GM10847 (cell line): ENCODE measurements around the gene OR6S1.

Experiments
- POLR2A ChIP-seq: IDR thresholded peaks from 2 replicates; pipeline ENCODE4 v1.6.1; 2011; ENCODE audit not compliant: insufficient read length; ENCODE audit errors: extremely low read depth

The OR6S1 gene

GRCh38 chr14:20680843-20681347 lies 39.4 kb upstream of the OR6S1 start:
- no peak for TF ChIP-seq POLR2A

GRCh38 chr14:20680363-20680762 lies 38.9 kb upstream of the OR6S1 start:
- TF ChIP-seq POLR2A = no peak

DNA sequence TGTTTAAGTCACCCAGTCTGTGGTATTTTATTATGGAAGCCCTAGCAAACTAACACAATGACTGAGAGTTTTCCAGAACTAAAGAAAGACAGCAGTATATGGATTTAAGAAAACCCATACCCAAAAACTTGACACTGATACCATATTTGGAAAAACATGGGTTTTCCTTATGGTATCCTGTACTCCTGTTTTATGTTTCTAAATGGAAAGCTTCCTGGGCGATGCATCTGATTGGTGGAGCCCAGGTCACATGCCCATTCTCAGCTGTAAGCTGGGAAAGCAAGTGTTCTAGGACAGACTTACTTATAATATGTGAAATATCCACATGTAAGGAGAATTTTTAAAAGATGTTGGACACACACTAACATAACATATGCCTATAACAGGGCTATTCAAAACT lies 38.4 kb upstream of the OR6S1 start:
- no peak for TF ChIP-seq POLR2A

DNA sequence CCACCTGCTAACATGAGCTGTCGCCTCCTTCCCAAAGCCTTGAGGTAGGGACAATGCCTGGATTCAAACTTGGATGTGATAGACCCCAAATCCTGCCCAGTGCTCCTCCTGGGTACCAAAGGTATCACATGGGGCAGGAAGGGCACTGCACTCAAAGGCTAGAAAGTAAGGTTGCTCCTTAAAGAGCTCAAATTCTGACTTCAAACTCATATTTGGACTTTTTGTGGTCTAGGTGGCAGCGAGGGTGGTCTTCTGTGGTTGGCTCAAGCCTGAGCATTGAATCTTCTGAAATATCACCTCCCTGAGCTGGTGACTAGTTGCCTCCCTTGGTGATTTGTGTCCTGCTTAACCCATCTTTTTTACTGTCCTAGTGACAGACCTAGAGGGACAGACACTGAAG lies 34.6 kb upstream of the OR6S1 start:
- TF ChIP-seq POLR2A = no peak

DNA sequence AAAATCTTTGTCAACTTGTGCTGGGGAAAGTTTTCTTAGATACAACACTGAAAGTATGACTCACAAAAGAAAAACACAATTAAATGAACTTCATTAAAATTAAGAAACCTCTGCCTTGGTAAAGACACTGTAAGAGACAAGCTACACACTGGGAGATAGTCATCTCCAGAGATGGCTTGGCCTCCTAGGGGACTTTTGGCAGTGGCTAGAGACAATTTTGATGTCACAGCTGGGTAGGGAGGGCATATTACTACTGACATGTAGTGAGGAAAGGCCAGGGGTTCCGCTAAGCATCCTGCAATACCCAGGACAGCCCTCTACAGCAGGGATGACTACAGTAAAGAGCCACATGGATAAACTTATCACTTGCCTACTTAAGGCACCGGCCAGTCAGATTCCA lies 34.2 kb upstream of the OR6S1 start:
- TF ChIP-seq POLR2A = no peak

DNA sequence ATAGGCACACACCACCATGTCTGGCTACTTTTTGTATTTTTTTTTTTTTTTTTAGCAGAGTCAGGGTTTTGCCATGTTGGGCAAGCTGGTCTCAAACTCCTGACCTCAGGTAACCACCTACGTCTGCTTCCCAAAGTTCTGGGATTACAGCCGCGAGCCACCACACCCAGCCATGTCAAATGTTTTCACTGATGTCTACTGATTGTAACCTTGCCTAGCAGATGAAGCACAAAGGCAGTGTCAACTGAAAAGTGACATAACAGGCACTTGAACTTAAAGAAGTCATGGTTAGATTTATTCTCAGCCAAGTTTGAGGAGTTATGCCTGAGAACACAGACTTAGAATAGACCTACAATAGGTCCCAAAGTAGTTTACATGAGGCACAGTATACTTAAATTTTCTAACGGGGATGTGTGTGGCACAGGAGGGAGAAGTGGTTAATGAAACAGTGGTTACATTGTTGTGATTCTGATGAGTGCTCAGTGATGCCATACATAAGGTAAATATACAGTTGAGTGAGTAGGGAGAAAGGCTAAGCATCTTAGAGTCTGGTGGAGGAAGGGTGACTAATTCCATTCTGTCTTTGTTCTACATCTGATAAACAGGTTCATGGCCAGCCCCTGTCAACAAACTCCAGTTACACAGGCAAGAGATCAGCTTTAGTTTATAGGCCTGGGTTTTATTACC lies 30.2 kb upstream of the OR6S1 start:
- no peak for TF ChIP-seq POLR2A

DNA sequence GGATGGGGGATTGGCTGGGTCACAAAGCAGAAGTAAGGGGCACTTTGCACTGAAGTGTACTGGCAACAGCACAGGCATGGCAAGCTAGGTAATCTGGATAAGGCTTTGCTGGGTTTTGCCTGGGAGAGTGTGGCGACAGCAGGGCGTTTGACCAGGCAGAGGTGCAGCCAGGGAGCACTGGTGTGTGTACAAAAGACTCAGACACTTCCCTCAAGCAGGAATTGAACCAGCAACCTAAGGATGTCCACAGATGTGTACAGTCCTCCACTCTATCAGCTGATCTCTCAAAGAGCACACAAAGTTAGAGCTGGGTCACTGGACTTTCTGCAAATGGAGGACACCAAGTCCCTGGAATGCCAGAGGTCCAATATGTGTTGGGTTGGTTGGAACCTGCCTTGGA lies 27.5 kb upstream of the OR6S1 start:
- TF ChIP-seq POLR2A = no peak

DNA sequence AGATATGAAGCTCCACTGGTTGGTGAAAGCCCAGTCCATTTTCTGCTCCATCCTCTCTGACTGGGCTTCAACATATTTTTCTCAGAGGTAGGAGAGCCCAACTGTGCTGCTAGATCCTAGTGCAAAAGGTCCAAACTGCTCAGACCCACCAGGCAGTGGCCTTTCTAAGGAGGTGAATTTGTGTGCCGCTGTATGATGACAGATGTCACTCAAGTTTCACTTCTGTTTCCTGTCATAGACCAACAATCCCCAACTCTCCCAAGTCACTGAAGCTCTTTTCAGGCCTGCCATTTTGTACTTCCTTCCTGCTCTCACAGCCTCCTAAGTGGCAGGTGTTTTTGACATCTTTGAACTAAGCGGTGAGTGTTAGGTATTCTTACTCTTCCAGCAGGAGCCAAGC lies 26.5 kb upstream of the OR6S1 start:
- no peak for TF ChIP-seq POLR2A

DNA sequence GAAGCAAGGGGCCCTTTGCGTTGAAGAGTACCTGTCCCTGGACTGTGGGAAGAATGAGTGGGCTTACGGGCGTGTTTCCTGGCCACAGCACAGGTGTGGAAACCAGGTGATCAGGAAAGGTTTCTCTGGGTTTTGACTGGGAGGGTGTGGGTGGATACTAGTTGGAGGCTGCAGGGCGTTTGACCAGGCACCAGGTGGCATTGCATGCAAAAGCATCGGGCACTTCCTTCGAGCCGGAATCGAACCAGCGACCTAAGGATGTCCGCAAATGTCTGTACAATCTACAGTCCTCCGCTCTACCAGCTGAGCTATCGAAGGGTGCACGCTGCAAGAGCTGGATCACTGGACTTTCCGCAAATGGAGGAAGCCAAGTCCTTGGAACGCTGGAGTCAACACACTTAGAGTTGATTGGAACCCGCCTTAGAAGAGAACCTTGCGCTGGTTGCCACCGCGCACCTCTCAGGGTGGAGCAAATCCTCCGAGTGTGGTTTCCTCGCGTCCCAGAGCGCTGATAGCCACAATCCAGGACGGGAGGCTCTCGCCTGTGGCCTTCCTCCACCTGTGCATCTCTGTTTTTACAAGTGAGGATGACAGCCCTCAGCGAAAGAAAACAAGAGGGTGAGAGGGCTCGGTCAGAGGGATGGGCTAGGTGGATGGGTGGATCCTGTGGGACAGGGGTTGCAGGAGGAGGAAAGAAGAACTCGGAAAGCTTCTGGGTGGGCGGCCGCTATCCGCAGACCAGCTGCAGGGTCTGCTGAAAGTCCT lies 21.7 kb upstream of the OR6S1 start:
- no peak for TF ChIP-seq POLR2A

- TF ChIP-seq POLR2A = no peak
Observed at GRCh38 chr14:20661197-20661596, 19.7 kb upstream of the OR6S1 start.

- no peak for TF ChIP-seq POLR2A
Observed at GRCh38 chr14:20659813-20660395, 18.4 kb upstream of the OR6S1 start.

- TF ChIP-seq POLR2A = no peak
Observed at GRCh38 chr14:20659336-20659735, 17.8 kb upstream of the OR6S1 start.

DNA sequence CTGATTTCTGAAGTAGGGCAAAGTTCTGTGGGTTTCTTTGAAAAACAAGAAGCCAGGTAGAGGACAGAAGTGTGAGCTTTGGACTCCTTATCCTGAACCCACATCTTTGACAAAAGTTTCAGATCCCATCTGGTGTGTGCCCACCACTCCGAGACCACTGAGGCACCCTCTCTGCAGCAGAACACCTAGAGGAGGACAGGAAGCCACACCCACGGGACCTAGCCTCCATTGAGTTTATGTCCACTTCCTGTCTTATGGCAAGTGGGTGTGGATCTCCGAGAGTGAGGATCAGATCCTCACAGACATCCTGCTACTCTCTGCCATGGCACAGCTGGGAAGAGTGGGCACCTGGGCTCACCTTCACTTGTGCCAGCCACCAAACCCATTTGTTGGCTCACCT lies 16.8 kb upstream of the OR6S1 start:
- TF ChIP-seq POLR2A = no peak

GRCh38 chr14:20657216-20658211 lies 16.0 kb upstream of the OR6S1 start:
- no peak for TF ChIP-seq POLR2A

DNA sequence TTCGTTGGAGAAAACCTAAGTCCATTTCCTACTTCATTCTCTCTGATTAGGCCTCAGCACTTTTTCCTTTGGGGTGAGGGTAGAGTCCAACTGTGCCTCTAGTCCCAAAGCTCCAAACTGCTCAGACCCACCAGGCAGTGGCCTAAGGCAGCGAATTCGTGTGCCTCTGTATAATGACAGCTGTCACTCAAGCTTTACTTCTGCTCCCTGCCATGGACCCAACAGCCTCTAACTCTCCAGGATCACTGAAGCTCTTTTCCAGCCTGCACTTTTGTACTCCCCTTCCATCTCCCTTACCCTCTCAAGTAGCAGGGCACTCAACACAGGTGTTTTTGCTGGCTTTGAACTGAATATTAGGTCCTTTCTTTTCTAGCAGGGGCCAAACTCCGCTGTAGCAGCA lies 14.8 kb upstream of the OR6S1 start:
- TF ChIP-seq POLR2A = no peak
